ENCODE results near the gene TMEM190.

Gene TMEM190

GRCh38 chr19:55424518-55424917, 47.9 kb downstream of the TMEM190 start:
- no peaks in the 10 kb centered on the region; the same call in 1 of the 2 replicates for H3K4me1 ChIP-seq (ENCODE audit: insufficient read depth, low read length)
- no peak overlapping the region for H3K9ac ChIP-seq (ENCODE audit: low read depth, low read length)
- no peaks in the 10 kb centered on the region for H3K36me3 ChIP-seq (ENCODE audit: insufficient read depth, low read length)
- no peaks in the 10 kb centered on the region; the same call in 1 of the 2 replicates for H3K9me3 ChIP-seq (ENCODE audit: control insufficient read depth, insufficient read depth, low read length)

- Histone ChIP-seq H3K4me1 (ENCODE audit: insufficient read depth, low read length) (no peaks in the 10 kb centered on the region; the same call in 1 of the 2 replicates), H3K36me3 (ENCODE audit: insufficient read depth, low read length) (no peaks in the 10 kb centered on the region), H3K9ac (ENCODE audit: low read depth, low read length) (no peak overlapping the region), H3K9me3 (ENCODE audit: control insufficient read depth, insufficient read depth, low read length) (no peaks in the 10 kb centered on the region)
These were observed 49.4 kb downstream of the TMEM190 start for GRCh38 chr19:55426042-55426441.

All from ES-I3 (cell line).